Heart right ventricle (tissue), 16 donors: Measurements from ENCODE around the gene EML4. TPM values are rescaled to one million over a fixed set of nuclear protein-coding genes. Genes with fewer than 3 reads are reported as not detected.

Experiments used
- ATAC-seq, 8 donors: fragments of 200-7000 bp; cut with Tn5 transposase; one replicate each; pipeline ENCODE4 v1.9.1; 2020; ENCODE audit warnings: mild to moderate bottlenecking in 8 of 8, moderate library complexity in 8 of 8, moderate number of reproducible peaks in 1 of 8
- DNase-seq, 2 donors: peaks; one replicate each; pipeline ENCODE4 v3.0.0-alpha.2; 2020
- H3K27ac ChIP-seq, 10 donors: fragments of 200-600 bp; sonication (generic) in 2 of 10; one replicate each; pipeline versions ENCODE4 v1.5.0 to v1.8.0; 2020 to 2022; ENCODE audit warnings: mild to moderate bottlenecking in 3 of 10
- H3K27me3 ChIP-seq, 7 donors: fragments of 200-600 bp; one replicate each; pipeline ENCODE4 v1.8.0; 2021 to 2022; ENCODE audit warnings: mild to moderate bottlenecking in 2 of 7
- H3K36me3 ChIP-seq, 9 donors: fragments of 200-600 bp; sonication (generic) in 1 of 9; one replicate each; pipeline versions ENCODE4 v1.5.0 to v1.8.0; 2020 to 2022; ENCODE audit warnings: mild to moderate bottlenecking in 2 of 9
- H3K4me1 ChIP-seq, 9 donors: fragments of 200-600 bp; sonication (generic) in 1 of 9; one replicate each; pipeline versions ENCODE4 v1.5.0 to v1.8.0; 2020 to 2022; ENCODE audit warnings: mild to moderate bottlenecking in 4 of 9
- H3K4me3 ChIP-seq, 10 donors: fragments of 200-600 bp; sonication (generic) in 2 of 10; one replicate each; pipeline versions ENCODE4 v1.5.0 to v1.8.0; 2020 to 2022; ENCODE audit warnings: mild to moderate bottlenecking in 7 of 10, moderate library complexity in 2 of 10
- H3K9me3 ChIP-seq, 11 donors: fragments of 200-600 bp in 10 of 11; sonication (generic) in 2 of 11; one replicate each; pipeline versions ENCODE4 v1.5.0 to v1.8.0; 2013 to 2022; ENCODE audit warnings: mild to moderate bottlenecking in 2 of 11, control low read depth in 1 of 11, moderate library complexity in 1 of 11
- CTCF ChIP-seq, 9 donors: fragments of 200-600 bp; sonication (generic) in 2 of 9; IDR thresholded peaks; one replicate each; pipeline versions ENCODE4 v1.5.0 to v1.8.0; 2021 to 2022; ENCODE audit warnings: antibody characterized with exemption in 9 of 9, mild to moderate bottlenecking in 5 of 9, moderate library complexity in 1 of 9
- WGBS, 2 donors: extraction: QIAGEN DNeasy Blood & Tissue Kit; methylation state at CpG; one replicate each; pipeline ENCODE4 v1.1.7; 2013; ENCODE audit warnings: inconsistent platforms in 1 of 2; 5-methylcytosine and 5-hydroxymethylcytosine counted together
- intact Hi-C, 10 donors: fragments of 100-400 bp; cut with DNase I; formaldehyde crosslinking; loops; one replicate each; pipeline versions ENCODE4 v1.11.1 to v1.14.2; 2022
- polyA plus RNA-seq, 2 donors: library from polyadenylated mRNA; stranded (reverse); fragments of 200-250 nt; gene quantifications; one replicate each; pipeline ENCODE4 v1.2.3, GENCODE V29; 2013
- total RNA-seq, 10 donors: library from RNA; stranded (reverse); fragmentation: NEBNext Ultra II Directional in 3 of 10; extraction: Animal tissue kit (Norgen Biotek cat#: 25700) in 3 of 10; gene quantifications; one replicate each; pipeline versions ENCODE4 v1.2.1 to v1.2.4, GENCODE V29; 2021 to 2023
- donor health status: Arrhythmogenic right ventricular cardiomyopathy.
- donor health status: ischemic (EF 13 %, LVEDD 7.1; RV severe dilation, severe dysfunction).
- donor health status: healthy with polysubstance abuse.
- donor health status: DM: no; HTN: yes; CAD: no.
- donor health status: DM: no; HTN: no; CAD: no.
- donor health status: ischemic (EF 25% LVEDD 6.9; RV normal size, moderate dysfunction).
- donor health status: ischemic (EF 25% LVEDD 5.7; RV mildly dilated, moderate dysfunction).
- donor health status: healthy.
- donor health status: DM: yes; HTN: yes; CAD: no.
- donor health status: Ischemic cardiomyopathy.
- donor health status: ischemic (EF 35%, LVEDD 5.7; RV mildly dilated, moderate dysfunction).
- donor health status: nonischemic (EF 11% LVEDD 7.7; RV severe dilation, severe dysfunction).
- donor health status: DM: yes; HTN: yes; CAD: no.
- donor health status: PGD.
- donor health status: ischemic (EF 29% LVEDD 5.4; RV normal size, mild dysfunction).
- donor health status: nonischemic (EF 23%, LVEDD 6.1; RV moderate dilation, normal function).

The EML4 gene
- total and polyA plus RNA-seq, 12 donors: 2.9 to 17.2 (median 5.8) TPM

- ATAC-seq (peak in 2 of 8 donors; percentile 11 to 24), DNase-seq (no peak)
- Histone ChIP-seq H3K4me3 (peak overlapping the region in 4 of 10 donors; percentile 16 to 98 (median 51)), H3K27ac (peak overlapping the region in 9 of 10 donors; percentile 53 to 91 (median 65)), H3K27me3 (no peaks in the 10 kb centered on the region), H3K36me3 (no peaks in the 10 kb centered on the region), H3K9me3 (no peaks in the 10 kb centered on the region), H3K4me1 (peaks cover 0 to 42% (median 28%) of the 10 kb centered on the region in 9 donors)
- no peak for TF ChIP-seq CTCF (IDR thresholded peaks at IDR 0.05)
- 80 to 84% methylated on average over 16 of the region's 16 CpGs for WGBS, 2 donors
- intact Hi-C loops: loop anchor here in 1 of 10 donors (10.0 kb wide), 1 partner anchor 1354 kb away; no protein-coding TSS in a partner anchor
These were observed 574 bp upstream of the EML4 start for GRCh38 chr2:42168459-42169099.

GRCh38 chr2:42169874-42170521, 845 bp downstream of the EML4 start:
- 2 to 4% methylated on average over 10 of the region's 10 CpGs for WGBS, 2 donors
- DNase-seq: no peak
- peak in 3 of 8 donors; percentile 15 to 34 (median 20) for ATAC-seq
- H3K27ac ChIP-seq: peak overlapping the region in 9 of 10 donors; percentile 79 to 97 (median 87)
- TF ChIP-seq CTCF (IDR thresholded peaks at IDR 0.05): no peak
- H3K9me3 ChIP-seq: no peaks in the 10 kb centered on the region
- H3K4me1 ChIP-seq: peaks cover 0 to 47% (median 28%) of the 10 kb centered on the region in 9 donors
- H3K36me3 ChIP-seq: no peaks in the 10 kb centered on the region
- H3K27me3 ChIP-seq: no peaks in the 10 kb centered on the region
- intact Hi-C loops: loop anchor here in 2 of 10 donors (10.0 kb wide), 2 partner anchors 65 to 1355 kb away; no protein-coding TSS in a partner anchor
- peak overlapping the region; percentile 75 to 98 (median 90) for H3K4me3 ChIP-seq

GRCh38 chr2:42170619-42171395, 1.7 kb downstream of the EML4 start:
- WGBS, 2 donors: 67 to 72% methylated on average over 9 of the region's 9 CpGs
- intact Hi-C loops: loop anchor here in 1 of 10 donors (10.0 kb wide), 1 partner anchor 66 kb away; no protein-coding TSS in a partner anchor
- DNase-seq: no peak
- H3K27ac ChIP-seq: peak overlapping the region in 5 of 10 donors; percentile 87 to 97 (median 91)
- ATAC-seq: no peak
- H3K9me3 ChIP-seq: no peaks in the 10 kb centered on the region
- H3K4me1 ChIP-seq: peaks cover 0 to 47% (median 28%) of the 10 kb centered on the region in 9 donors
- no peaks in the 10 kb centered on the region for H3K27me3 ChIP-seq
- TF ChIP-seq CTCF (IDR thresholded peaks at IDR 0.05): no peak
- peak overlapping the region in 8 of 10 donors; percentile 82 to 98 (median 92) for H3K4me3 ChIP-seq
- H3K36me3 ChIP-seq: no peaks in the 10 kb centered on the region
